HG03095 (cell line): ENCODE measurements around the gene YOD1.
A peak's percentile ranks its signal among the peaks of the same experiment; 100 is the strongest.

Experiments used
- ATAC-seq: cut with Tn5 transposase; IDR thresholded peaks from one replicate; pipeline ENCODE4 v1.9.1; 2021; ENCODE audit warnings: moderate library complexity; ENCODE audit not compliant: unreplicated experiment

The YOD1 gene

DNA sequence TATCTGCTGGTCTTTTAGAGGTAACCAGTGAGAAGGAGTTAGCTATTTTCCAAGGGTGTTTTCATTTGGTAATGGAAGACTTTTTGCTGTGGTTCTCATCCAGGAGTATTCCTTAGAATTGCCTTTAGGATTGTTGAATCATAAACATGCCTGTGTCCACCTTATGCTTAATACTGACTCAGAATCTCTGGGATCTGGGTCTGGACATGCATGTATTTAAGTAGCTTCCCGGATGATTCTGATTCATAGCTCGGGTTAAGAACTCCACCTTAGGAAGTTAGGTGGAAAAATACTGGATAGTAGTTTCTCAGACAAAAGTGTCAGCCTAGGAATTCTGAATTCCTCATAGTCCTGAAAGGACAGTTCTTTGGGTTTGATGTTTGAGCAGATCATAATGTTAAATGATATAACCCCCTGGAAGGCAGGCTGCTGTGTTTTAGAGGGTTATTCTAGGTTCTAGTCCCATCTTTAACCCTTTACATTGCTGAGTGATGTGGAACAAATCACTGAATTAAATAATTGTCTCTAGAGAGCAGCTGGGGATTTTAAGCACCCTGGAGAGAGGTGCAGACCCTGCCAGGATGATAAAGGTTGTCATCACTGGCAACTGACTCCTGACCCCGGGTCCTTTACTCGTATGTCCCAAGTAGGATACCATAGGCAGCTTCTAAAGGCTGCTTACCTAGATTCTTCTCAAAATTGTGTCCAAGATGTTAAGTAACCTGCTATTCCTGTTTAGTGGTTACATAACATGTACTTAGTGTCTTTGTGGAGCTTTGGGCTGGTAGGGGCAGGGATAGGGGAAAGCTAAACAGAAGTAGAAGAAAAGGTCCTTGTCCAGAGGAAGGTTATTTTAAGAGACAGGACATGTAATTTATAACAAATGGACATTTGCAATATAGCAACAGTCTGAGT is 23.2 kb upstream of the YOD1 start:
- ATAC-seq: no peak

DNA sequence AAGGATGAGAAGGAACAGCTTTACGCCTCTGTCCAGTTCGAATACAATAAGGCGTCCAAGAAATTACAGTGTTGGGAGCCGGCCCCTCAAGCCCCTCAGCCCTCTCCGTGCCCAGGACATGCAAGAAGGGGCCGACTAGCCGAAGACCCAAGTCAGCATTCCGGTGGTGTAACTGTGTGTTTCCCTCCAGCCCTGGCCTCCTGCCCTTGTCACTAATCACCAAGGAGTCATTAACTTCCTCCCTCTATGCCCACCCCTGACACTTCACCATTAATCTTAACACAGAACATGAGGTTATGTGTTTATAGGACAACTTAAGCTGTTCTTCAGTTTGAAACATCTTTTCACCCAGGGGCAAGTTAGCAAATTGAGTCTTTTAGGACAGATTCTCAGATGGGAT is 21.2 kb upstream of the YOD1 start:
- no peak for ATAC-seq

DNA sequence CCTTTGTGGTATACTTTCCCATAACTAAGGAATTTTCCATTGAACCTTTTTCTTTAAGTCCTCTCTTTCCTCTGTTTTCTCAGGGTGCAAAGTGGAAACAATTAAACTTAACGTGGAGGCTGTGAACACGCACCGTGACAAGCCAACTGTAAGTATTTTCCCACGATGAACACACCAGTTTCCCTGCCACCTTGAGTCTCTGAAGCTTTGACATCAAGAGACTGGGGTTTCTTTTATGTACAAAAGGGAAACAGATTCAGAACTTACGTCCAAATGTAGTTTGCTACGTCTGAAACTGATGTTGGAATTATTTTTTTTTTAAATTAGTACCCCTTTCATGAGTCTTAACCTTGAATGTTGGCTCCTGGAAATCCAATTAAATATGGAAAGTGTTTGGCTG is 20.4 kb upstream of the YOD1 start:
- no peak for ATAC-seq

DNA sequence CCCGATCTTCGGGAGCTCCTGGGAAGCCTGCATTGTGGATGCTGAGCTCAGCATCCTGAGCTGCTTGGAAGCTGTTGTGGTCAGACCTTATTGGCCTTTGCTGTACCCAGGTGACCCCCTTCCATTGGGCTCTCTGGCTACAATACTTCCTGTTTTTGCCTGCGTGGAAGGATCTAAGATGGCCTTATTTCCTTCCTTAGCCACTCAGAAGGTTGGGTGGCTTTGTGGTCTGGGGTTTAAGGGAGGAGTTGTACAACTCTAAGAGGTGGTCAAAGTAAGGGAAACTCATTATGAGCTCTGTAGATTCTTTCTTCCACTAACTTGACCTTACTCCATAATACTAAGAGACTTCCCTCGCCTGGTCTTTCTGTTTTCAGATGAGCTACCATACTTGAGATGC is 19.8 kb upstream of the YOD1 start:
- ATAC-seq: no peak

DNA sequence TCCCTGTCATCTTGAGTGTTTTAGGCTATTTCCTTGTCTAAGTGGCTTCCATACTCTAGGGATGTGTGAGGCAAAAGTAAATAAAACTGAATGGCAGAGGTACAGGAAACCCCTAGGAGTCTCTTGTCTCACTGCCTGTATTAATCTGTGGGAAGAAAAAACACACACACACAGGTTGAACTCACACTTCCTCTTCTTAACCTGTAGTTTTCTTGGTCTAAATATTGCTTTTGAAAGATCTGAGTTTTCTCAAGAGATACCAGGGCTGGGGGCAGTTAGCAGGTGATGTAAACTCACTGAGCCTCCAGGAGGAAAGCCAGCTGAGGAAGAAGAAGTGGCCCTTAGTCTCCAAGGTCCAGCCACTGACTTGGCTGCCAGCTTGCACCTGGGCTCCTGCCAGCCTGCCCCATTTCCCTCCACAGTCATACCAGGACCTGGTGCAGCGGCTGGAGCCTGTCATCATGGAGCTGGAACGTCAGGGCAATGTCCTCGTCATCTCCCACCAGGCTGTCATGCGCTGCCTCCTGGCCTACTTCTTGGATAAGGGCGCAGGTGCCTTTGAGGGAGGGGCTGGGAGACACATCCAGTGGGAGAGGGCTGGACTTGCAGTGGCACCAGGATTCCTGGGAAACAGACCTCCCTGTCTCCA is 19.0 kb upstream of the YOD1 start:
- no peak for ATAC-seq

DNA sequence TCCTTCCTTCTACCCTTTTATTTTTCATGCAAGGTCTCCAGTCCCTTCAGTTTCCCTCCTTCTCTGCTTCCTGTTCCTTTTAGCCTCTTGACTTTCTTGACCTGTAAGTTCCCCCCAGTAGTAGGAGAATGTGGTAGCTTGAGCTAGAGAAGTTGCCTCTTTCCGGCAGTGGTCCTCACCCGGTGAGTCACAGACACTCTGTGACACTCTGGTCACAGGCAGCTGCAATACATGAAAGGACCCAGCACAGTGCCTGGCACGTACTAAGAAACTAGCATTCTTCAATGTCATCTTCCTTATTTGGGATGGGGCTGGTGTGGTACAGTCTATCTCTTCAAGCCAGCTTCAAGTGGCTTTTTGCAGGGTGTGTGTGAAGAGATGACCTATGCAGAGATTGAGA is 18.1 kb upstream of the YOD1 start:
- ATAC-seq: no peak

DNA sequence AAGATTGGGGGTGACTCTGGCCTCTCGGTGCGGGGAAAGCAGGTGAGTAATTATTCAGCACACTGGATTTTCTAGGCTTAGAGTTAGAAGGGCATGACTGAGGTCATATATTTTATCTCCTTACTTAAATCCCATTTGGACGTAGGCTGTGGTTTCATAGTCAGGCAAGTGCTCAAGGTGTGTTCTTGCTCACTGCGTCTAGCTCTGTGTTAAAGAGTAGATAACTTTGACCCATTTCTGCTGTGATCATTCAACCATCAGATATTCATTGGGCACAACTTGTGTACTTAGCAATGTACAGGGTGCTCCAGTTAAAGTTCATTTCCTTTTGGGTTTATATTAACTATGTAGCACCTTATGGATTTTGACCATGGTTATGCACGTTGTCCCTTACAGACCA is 16.7 kb upstream of the YOD1 start:
- ATAC-seq: no peak

DNA sequence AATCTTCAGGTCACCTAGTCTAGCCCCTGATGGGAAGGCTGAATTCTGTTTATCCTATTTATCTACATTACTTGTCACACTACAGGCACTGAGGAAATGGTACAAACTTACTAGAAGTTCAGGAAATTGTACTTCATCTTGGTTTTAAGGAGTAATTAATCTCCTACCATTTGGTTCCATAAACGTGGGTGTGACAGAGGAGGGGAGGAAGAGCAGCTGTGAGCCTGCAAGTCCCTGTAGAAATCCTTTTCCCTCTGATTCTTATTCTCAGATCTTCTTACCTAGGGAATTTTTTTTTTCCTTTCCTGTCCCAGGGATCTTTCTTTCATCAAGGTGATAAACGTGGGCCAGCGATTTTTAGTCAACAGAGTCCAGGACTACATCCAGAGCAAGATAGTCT is 16.2 kb upstream of the YOD1 start:
- no peak for ATAC-seq

DNA sequence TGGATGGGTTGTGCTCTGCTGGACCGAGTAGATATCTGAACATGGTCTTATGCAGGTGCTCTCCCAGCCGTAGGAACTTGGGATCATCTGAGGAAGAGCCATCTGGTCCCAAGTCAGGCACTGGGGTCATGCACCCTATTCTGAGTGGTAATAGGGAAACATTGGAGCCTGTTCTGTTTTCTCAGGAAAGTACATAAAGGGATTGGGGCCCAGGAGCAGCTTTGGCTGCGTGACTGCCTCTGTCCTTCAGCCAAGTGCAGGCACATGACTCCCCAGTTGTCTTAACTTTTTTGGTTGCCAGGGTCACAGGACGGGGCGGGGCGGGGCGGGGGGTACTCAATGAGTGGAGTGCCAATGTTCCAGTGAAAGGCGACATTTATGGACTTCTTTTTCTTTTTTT is 13.6 kb upstream of the YOD1 start:
- no peak for ATAC-seq

DNA sequence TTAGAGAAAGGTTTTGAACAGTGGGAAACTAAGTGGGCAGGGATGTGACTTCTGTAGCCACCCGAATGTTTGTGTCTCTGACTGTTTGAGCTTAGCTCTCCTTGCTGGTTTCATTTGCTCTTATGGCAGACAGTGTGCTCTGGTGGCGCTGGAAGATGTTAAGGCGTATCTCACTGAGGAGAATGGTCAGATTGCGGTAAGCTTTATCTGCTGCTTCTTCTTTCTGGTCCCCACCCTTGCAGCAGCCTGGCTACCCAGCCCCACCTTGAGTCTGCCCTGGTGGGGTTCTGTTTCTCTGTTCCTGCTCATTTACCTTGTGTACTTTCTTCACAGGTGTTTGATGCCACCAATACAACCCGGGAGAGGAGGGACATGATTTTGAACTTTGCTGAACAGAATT is 12.0 kb upstream of the YOD1 start:
- no peak for ATAC-seq

DNA sequence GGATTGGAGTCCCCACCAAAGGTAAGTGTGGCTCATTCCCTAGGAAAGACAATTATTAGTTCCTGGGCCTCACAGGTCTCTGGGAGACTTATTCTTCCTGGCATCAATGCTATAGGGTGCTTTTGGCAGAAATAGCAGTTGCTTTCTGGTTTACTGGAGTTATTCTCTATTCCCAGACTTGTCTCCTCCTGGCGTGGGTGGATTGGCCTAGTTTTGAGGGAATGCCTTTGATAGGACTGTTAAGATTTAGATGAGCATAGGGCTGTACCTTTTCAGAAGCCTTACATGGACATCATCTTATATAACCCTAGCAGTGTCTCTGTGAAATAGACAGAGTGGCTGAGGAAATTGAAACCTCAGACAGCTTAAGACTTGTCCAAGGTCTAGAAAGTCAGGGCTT is 11.1 kb upstream of the YOD1 start:
- ATAC-seq: no peak

DNA sequence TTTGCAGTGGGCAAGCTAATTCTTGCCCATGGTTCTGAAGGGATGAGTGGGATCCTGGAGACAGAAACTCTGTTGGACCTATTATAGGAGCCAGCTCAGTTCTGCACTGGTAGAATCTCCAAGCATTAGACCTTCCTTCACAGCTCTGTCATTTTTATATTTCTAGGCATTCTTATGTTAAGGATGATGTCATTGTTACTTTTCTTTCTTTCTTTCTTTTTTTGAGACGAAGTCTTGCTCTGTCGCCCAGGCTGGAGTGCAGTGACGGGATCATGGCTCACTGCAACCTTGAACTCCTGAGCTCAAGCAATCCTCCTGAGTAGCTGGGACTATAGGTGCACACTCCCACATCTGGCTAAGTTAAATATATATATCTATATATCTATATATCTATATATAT is 9.6 kb upstream of the YOD1 start:
- no peak for ATAC-seq

DNA sequence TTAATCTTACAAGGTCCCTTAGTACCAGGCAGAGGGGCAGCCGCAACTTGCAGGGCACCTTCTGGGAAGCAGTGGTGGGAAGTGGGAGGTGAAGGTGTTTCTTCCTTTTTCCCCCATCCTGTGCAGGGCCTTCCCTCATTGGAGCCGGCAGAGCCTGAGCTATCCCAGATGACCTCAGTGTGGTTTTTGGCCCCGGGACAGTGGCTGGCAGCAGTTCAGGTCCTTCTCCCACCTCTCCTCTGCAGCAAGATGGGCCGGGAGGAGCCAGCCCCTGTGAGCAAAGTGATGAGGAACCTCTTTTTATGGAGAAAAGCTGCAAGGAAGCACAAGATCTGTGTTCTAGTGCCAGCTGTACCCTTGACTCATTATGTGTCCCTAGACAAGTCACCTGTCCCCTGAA is 8.9 kb upstream of the YOD1 start:
- no peak for ATAC-seq

DNA sequence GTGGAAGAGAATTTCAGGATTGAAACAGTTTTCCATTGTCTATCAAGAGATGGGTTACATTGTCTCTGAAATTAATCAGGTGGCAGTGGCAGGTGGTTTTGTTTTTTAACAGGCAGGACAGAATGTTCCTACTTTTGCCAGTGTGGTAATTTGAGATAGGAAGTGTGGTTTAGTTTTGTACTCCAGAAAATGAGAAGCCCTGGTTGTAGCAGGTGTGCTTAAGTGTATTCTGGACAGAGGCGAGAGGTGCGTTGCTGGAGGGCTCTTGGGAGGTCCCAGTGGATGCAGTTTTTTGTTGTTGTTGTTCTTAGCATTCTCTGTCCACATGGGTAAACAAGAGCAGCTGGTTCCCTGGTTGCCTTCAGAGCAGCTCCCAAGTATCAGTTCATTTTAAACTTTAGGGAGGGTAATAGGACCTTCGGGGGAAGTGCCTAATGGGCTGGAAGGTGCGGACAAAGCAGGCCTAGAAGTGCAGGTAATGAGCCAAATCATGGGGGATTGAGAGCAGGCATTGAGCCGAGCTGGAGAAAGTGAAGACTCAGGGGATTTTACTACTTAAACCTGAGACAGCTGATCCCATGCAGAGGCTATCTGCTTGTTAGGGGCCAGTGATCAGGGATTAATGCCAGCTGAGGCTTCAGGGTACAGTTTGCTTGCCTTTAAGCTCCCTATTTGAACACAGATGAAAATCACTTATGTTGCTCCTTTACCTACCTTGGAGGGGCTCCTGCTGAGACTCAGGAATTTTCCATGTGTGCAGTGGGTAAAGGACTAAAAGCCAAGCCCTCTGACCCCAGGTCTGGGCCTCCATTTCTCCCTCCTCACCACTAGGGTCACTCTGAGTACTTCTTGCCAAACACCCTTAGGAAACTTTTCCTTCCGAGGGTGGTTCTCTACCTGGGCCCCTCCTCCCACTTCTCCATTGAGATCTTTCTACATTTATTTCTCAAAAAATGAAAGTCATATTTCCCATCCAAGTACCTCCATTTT is 8.2 kb upstream of the YOD1 start:
- no peak for ATAC-seq

DNA sequence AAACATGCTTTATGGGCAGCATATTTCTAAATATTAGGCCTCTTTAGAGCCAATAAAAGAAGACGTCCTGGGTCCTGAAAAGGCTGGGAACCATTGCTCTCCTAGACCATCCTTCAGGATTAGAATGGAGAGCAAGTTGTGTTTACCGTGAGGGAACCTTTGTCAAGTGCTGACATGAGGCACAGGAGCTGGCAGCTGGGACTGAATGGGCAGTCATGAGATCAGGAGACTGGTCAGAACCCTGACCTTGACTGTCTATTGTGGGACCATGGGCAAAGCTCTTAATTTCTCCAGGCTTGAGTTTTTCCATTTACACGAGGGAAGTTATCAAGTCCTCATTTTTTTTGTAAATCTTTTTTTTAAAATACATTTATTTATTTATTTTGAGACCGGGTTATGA is 7.2 kb upstream of the YOD1 start:
- ATAC-seq: no peak

DNA sequence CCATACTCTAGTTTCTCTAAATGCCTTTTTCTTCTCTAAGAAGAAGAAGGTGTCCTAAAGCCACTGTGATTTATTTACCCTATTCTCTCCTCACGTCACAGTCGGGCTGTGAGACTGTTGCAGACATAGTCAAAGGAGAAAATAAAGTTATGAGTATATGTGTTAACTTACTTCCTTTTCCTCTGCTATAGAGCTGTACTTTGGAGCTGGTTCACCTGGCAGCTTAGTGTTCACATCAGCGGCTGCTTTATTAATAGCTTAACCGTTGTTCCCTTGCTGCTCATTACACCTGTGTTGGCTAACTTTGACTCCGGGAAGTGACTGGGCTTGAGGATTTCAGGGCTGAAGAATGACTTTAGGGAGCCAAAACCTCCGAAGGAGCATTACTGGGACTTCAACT is 5.7 kb upstream of the YOD1 start:
- ATAC-seq: no peak

DNA sequence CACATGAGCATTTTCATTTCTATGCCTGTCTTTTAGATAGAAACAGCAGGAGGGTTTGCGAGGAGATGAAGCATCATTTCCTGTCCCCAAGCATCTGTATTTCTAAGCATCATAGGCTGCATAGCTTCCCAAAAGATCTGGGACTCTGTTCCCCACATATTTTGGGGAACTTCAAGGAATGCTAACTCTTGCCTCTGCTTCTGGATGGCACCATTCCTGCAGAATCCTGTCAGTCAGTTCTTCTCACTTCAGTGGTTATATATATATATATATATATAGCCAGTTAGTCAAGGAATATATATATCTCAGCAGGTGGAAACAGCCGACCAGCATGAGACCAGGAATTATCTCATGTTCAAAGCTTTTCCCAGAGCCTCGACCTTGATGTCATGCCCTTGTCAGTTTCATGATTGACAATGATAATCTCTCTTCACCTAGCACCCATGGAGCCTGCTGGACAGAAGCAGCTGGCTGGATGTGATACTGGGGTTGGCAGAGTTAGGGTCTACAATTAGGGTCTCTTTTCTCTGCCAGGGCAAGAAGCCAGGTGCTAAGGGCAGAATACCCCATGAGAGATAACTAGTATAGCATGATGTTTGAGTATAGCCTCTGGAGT is 4.5 kb upstream of the YOD1 start:
- ATAC-seq: no peak

DNA sequence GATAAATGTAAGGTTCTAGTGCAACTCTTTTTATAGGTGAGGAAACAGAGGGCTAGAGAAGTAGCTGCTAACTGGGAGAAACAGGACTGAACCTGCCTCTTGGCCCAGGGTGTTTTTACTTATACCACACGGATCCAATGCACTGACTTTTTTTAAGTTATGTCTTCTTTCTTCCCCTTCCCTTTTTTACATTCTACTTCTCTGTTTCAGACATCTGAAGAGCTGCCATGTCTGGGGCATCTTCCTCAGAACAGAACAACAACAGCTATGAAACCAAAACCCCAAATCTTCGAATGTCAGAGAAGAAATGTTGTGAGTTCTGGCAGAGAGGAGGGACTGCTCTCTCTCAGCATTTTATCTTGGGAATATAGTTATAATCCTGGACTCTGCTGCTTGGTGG is 3.5 kb upstream of the YOD1 start:
- ATAC-seq: no peak

DNA sequence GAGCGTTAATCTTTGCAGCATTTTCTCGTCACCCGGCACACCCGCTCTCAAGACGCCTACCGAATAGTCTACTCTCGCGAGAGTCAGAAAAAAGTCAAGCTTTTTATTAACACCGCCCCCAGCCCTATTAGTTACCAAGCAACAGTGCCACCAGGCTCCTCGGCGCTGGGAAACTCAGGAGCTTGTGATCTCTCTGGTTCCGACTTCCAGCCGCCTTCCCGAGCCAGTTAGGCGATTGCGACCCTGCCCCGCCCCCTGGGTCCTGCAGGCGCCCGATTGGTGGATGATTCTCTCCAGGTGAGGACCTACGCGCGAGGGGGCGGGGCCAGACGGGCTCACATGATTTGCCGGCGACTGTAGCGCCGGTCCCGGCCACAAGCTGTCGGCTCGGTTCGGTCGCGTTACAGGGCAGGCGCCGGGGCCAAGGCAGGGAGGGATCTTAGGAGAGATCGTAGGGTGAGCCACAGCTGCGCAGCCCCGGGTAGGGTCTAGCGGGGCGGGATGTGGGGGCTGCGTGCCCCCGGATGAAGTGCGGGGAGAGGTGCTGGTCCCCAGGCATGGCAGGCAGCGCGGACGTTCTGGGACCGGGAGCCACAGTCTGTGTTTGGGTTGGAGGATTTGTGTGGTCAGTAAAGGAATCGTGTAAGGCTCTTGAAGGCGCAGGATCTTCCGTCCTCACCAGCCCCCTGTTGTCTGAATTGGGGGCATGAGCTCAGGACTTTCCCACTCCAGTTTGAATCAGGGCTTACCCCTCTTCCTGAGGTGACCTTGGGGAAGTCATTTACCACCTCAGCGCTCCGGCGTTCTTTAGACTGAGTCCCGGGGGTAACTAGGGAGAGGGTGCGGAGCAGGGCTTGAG is 2.1 kb upstream of the YOD1 start, which contains the start of gene PFKFB2:
PFKFB2 (plus strand) TSS at position 365 of the 859 bp plus-strand sequence. CDS start 1,443 bp downstream, outside the sequence.
- ATAC-seq: peak; percentile 76
